WTC11 (cell line): Measurements from ENCODE around the gene ST6GALNAC5.

Source experiments
- ZNF317 ChIP-seq: sonication (generic); formaldehyde crosslinking; IDR thresholded peaks from 2 replicates; pipeline ENCODE4 v1.8.1; 2023; ENCODE audit warnings: low read depth, mild to moderate bottlenecking, moderate library complexity, missing genetic modification reagents, borderline replicate concordance
- TF ChIP-seq, protein P1 (sequence below): fragments of 250-450 bp; sonication (Bioruptor Pico); IDR thresholded peaks from 2 replicates; pipeline ENCODE4 v2.1.2; 2022; ENCODE audit warnings: mild to moderate bottlenecking, moderate library complexity

DNA sequence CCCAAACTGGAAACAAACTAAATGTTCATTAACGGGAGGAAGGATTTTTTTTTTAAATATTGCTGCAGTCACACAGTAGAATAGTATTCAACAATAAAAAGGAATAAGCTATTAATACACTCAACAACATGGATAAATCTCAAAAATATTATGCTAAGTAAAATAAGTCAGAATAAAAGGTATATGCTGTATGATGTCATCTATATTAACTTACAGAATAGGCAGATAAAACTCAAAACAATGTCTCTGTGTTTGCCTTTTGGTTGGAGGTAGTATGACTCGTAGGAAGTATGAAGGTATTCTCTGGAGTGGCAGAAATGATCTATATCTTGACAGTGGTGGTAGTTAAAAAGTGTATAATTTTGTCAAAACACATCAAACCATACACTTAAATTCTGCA lies 6.1 kb upstream of the ST6GALNAC5 start:
- TF ChIP-seq, protein P1, sequence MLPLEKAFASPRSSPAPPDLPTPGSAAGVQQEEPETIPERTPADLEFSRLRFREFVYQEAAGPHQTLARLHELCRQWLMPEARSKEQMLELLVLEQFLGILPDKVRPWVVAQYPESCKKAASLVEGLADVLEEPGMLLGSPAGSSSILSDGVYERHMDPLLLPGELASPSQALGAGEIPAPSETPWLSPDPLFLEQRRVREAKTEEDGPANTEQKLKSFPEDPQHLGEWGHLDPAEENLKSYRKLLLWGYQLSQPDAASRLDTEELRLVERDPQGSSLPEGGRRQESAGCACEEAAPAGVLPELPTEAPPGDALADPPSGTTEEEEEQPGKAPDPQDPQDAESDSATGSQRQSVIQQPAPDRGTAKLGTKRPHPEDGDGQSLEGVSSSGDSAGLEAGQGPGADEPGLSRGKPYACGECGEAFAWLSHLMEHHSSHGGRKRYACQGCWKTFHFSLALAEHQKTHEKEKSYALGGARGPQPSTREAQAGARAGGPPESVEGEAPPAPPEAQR (CRISPR knock-in tag): no peak
- TF ChIP-seq ZNF317 (CRISPR knock-in tag): no peak
